ENCODE results near the gene SPEF2.

SPEF2 gene

DNA sequence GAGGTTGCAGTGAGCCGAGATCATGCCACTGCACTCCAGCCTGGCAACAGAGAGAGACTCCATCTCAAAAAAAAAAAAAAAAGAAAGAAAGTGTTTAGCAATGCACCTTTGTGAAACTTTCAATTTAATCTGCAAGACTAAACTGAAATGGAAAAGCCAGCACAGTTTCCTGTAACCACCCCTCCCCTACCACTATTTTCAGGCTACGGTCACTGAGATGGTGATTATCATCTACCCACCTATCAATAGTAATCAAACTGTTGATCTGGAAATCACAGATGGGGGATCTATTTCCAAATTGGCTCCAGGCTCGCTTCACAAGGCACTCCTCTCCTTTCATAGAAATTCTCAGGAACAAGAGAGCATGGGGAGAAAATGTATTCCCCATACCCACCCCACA lies 208.4 kb downstream of the SPEF2 start:
- TF ChIP-seq, protein P1, sequence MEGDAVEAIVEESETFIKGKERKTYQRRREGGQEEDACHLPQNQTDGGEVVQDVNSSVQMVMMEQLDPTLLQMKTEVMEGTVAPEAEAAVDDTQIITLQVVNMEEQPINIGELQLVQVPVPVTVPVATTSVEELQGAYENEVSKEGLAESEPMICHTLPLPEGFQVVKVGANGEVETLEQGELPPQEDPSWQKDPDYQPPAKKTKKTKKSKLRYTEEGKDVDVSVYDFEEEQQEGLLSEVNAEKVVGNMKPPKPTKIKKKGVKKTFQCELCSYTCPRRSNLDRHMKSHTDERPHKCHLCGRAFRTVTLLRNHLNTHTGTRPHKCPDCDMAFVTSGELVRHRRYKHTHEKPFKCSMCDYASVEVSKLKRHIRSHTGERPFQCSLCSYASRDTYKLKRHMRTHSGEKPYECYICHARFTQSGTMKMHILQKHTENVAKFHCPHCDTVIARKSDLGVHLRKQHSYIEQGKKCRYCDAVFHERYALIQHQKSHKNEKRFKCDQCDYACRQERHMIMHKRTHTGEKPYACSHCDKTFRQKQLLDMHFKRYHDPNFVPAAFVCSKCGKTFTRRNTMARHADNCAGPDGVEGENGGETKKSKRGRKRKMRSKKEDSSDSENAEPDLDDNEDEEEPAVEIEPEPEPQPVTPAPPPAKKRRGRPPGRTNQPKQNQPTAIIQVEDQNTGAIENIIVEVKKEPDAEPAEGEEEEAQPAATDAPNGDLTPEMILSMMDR (IDR thresholded peaks at IDR 0.05; ENCODE audit: extremely low read depth, missing control alignments): no peak
- DNase-seq (ENCODE audit: low spot score): no peak

DNA sequence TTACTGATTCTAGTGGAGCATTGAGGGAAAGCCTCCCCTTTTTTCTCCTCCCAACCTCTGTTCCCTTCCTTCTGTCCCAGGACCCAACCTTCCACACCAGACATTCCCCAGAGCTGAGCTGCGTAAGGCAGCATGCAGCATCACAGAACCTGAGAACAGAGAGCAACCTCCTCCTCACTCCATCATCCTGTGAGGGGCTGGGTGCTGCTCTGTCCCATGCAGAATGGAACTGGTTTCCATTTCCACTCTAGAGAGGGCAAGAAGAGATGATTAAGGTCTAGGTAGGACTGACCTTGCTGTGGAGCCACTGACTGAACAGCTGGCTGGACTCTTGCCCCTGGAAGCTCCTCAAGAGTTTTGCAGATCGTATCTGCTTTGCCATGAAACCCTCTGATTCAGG lies 208.9 kb downstream of the SPEF2 start:
- no peak for DNase-seq (ENCODE audit: low spot score)
- TF ChIP-seq, protein P1 (IDR thresholded peaks at IDR 0.05; ENCODE audit: extremely low read depth, missing control alignments): no peak

- TF ChIP-seq, protein P1 (IDR thresholded peaks at IDR 0.05; ENCODE audit: extremely low read depth, missing control alignments): no peak
- DNase-seq (ENCODE audit: low spot score): no peak
Observed at GRCh38 chr5:35828082-35828598, 210.5 kb downstream of the SPEF2 start.

DNA sequence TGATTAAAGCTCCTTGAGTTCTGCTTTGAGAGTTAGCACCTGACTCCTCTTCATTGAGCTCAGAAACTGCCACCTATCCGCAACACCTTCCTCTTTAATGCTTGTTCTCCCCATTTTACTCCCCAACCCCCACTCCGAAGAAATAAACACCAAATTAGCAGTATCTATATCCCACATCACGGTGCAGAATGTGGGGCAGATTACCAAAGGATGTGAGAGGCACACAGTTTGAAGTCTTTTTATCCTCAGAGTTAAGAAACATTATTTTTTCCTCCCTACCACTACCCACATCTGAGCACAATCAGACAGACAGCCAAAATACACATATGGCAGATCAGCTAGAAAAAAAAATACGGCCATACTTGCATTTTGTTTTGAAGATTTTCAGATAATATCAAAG lies 212.9 kb downstream of the SPEF2 start:
- DNase-seq (ENCODE audit: low spot score): no peak
- TF ChIP-seq, protein P1 (IDR thresholded peaks at IDR 0.05; ENCODE audit: extremely low read depth, missing control alignments): no peak

DNA sequence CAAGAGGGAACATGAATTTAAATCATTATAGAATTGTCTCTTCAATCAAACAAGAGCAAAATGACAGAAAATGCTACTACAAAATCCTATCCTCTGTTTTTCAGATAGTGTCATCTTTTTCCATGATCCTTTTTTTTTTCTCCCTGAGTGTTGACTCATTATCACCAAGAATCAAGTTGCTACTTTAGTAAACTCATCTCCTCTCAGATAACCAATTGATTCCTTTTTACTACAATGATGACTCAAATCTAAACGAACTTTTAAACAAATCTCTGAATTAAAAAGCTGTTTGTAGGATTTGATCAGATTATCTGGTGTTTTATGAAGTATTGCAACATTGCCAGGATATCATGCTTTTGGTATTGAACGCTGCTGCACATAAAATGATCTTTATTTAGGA lies 215.1 kb downstream of the SPEF2 start:
- DNase-seq (ENCODE audit: low spot score): no peak
- TF ChIP-seq, protein P1 (IDR thresholded peaks at IDR 0.05; ENCODE audit: extremely low read depth, missing control alignments): no peak

DNA sequence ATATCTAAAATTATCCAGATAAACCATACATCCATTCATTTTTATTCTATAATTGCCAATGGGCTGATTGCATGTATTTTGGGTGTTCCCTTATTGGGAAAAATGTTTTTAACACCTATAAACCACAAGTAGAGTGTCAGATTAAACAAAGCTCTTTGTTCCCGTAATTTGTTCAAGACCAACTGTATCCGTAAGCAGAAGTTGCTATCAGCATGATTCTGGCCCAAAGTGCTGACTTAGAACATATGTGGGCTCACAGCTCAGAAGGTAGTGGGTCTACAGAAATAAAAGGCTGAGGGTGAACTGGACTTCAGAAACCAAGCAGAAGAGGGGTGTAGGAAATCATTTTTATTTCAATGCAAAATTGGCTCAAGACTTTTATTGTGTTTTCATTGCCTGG lies 215.6 kb downstream of the SPEF2 start:
- TF ChIP-seq, protein P1 (IDR thresholded peaks at IDR 0.05; ENCODE audit: extremely low read depth, missing control alignments): no peak
- DNase-seq (ENCODE audit: low spot score): no peak

DNA sequence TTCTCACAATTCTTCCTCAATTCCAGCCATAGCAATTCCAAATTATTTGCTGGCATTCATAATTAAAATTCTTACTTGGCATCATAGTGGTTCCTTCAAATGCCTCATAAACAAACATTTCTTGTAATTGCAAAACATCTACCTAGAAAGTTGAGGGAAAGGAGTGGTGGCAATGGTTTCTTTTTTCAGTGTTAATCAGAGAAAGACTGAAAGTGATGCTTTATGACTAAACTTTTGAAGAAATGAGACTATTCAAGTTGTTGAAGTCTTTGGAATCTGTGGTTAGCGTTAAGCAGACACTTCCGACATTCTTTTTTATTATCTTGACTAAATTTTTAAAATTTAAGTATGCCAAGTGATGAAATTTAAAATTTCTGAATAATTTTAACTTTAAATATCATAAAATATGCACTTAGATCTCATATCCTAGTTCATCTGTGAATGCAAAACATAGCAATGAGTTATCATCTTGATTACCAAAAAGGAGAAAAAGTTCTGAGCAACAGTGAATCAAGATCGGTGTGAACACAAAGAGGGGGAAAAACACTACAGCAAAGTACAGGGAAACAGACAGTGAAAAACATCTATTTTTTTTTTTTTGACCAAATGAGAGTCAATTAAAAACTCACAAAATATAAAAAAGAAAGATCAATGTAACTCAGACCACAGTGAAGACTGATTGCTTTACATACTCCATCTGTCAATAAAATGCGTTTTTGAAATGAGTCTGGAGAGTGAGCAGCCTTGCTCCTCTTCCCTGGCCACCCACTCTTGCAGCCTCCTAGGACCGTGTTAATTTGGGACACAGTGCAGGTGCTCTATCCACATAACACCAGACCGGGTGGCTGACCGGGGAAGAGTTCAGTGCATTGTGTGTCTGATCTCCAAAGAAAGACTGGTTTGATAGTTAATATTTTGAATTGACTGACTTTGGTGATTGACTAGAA lies 218.4 kb downstream of the SPEF2 start:
- TF ChIP-seq, protein P1 (IDR thresholded peaks at IDR 0.05; ENCODE audit: extremely low read depth, missing control alignments): no peak

More for the DNA sequence above, 218.4 kb downstream of the SPEF2 start:
- no peak for DNase-seq (ENCODE audit: low spot score)

Measured in GM20000 (cell line).